Caco-2 (cell line): ENCODE data around the gene ENDOD1. TPM values are rescaled to one million over a fixed set of nuclear protein-coding genes. Genes with fewer than 3 reads are reported as not detected.
"Not testable (repeated sequence)": the region's sequence is repeated elsewhere in the genome, so short reads cannot be mapped to it uniquely, and the experiment has no call there.

Experiments used
- BruUV-seq: library from RNA; stranded (reverse); fragments of 400-500 nt; replicated peaks from 2 replicates; lab custom pipeline; 2021; lab: Mats Ljungman, UMichigan
- CTCF ChIA-PET: fragments of 300-600 bp; sonication (Branson Sonifier 250); formaldehyde crosslinking; loops from one replicate; lab custom pipeline; 2022; ENCODE audit warnings: antibody characterized with exemption; lab: Charles Lee
- POLR2A ChIA-PET: fragments of 300-600 bp; sonication (Branson Sonifier 250); formaldehyde crosslinking; loops from one replicate; lab custom pipeline; 2022; ENCODE audit warnings: antibody characterized with exemption; lab: Charles Lee
- DNase-seq, 2 experiments: peaks; one replicate each; pipeline versions ENCODE4 v3.0.0 to v3.0.0-alpha.2; 2020 to 2022
- H3K27me3 ChIP-seq: replicated peaks from 2 replicates; pipeline ENCODE4 v1.6.0; 2011; ENCODE audit warnings: low read length; ENCODE audit not compliant: control insufficient read depth, insufficient read depth
- H3K36me3 ChIP-seq: 2 replicates; pipeline ENCODE4 v1.5.1; 2011; ENCODE audit warnings: low read length; ENCODE audit not compliant: control insufficient read depth, insufficient read depth
- H3K4me1 ChIP-seq: fragments of 250-450 bp; sonication (Bioruptor Pico); 2 replicates; pipeline ENCODE4 v1.5.1; 2020; ENCODE audit warnings: mild to moderate bottlenecking
- H3K4me3 ChIP-seq: 2 replicates; pipeline ENCODE4 v1.5.1; 2011; ENCODE audit warnings: low read depth, mild to moderate bottlenecking, control low read depth, low read length
- H3K9me3 ChIP-seq: fragments of 250-450 bp; sonication (Bioruptor Pico); 2 replicates; pipeline ENCODE4 v1.5.1; 2020; ENCODE audit warnings: mild to moderate bottlenecking, moderate library complexity
- H3K27ac Mint-ChIP-seq: one replicate; pipeline ENCODE4 v1.8.0; 2022; ENCODE audit warnings: mixed read lengths; ENCODE audit not compliant: unreplicated experiment
- H3K27me3 Mint-ChIP-seq: one replicate; pipeline ENCODE4 v1.8.0; 2022; ENCODE audit warnings: mixed read lengths; ENCODE audit not compliant: insufficient read depth, unreplicated experiment
- H3K36me3 Mint-ChIP-seq: one replicate; pipeline ENCODE4 v1.8.0; 2022; ENCODE audit warnings: mild to moderate bottlenecking, mixed read lengths; ENCODE audit not compliant: insufficient read depth, unreplicated experiment
- H3K4me1 Mint-ChIP-seq: one replicate; pipeline ENCODE4 v1.8.0; 2022; ENCODE audit warnings: low read depth, mixed read lengths; ENCODE audit not compliant: unreplicated experiment
- H3K4me3 Mint-ChIP-seq: one replicate; pipeline ENCODE4 v1.8.0; 2022; ENCODE audit warnings: mild to moderate bottlenecking, moderate library complexity, mixed read lengths; ENCODE audit not compliant: unreplicated experiment
- H3K9me3 Mint-ChIP-seq: one replicate; pipeline ENCODE4 v1.8.0; 2022; ENCODE audit warnings: mixed read lengths; ENCODE audit not compliant: unreplicated experiment
- intact Hi-C: fragments of 100-400 bp; cut with micrococcal nuclease; formaldehyde crosslinking; loops from one replicate; pipeline ENCODE4 v1.10.0; 2022; ENCODE audit not compliant: unreplicated experiment
- total RNA-seq: library from RNA; stranded (reverse); gene quantifications from 2 replicates; pipeline ENCODE4 v1.2.3, GENCODE V29; 2022
- TF ChIP-seq, protein P1 (sequence below), 2 experiments: fragments of 200-600 bp in 1 of 2; IDR thresholded peaks; 1 replicate in 1 of 2; 2 replicates in 1 of 2; pipeline versions ENCODE4 v1.5.1 to v1.8.0; 2011 to 2022; ENCODE audit warnings: antibody characterized with exemption in 1 of 2, control low read depth in 1 of 2, inconsistent platforms in 1 of 2, low read depth in 1 of 2, low read length in 1 of 2, mild to moderate bottlenecking in 1 of 2, moderate library complexity in 1 of 2; ENCODE audit not compliant: insufficient read depth in 1 of 2, severe bottlenecking in 1 of 2, unreplicated experiment in 1 of 2

ENDOD1 gene
- total RNA-seq, 1 experiment from 2014 or later: 22.7 TPM

DNA sequence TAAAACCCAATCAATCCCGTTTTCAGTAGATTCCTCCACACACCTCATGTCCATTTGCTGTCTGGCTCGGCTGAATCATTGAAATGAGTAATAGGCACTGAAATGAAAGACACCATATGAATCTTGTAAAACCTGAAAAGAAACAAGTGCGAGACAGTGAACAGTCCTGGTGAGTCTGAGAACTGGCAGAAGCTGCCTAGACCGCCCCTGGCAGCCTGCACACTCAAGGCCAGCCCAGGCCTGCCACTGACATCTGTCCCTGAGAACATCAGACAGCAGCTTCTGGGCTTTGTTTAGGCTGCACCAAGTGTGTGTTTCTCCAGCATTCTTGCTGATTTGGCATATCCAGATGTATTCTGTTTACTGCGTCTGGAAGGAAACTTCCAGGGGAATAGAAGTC lies 44.8 kb downstream of the ENDOD1 start:
- H3K27ac Mint-ChIP-seq: no peak overlapping the region
- no peak for DNase-seq
- intact Hi-C loops: no loop called here
- no TSS peak for BruUV-seq
- H3K27me3 Mint-ChIP-seq: no peaks in the 10 kb centered on the region
- TF ChIP-seq, protein P1, sequence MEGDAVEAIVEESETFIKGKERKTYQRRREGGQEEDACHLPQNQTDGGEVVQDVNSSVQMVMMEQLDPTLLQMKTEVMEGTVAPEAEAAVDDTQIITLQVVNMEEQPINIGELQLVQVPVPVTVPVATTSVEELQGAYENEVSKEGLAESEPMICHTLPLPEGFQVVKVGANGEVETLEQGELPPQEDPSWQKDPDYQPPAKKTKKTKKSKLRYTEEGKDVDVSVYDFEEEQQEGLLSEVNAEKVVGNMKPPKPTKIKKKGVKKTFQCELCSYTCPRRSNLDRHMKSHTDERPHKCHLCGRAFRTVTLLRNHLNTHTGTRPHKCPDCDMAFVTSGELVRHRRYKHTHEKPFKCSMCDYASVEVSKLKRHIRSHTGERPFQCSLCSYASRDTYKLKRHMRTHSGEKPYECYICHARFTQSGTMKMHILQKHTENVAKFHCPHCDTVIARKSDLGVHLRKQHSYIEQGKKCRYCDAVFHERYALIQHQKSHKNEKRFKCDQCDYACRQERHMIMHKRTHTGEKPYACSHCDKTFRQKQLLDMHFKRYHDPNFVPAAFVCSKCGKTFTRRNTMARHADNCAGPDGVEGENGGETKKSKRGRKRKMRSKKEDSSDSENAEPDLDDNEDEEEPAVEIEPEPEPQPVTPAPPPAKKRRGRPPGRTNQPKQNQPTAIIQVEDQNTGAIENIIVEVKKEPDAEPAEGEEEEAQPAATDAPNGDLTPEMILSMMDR (IDR thresholded peaks at IDR 0.05; ENCODE audit: insufficient read depth in 1 of 2, low read depth in 1 of 2, low read length in 1 of 2, severe bottlenecking in 1 of 2, unreplicated experiment in 1 of 2): no peak
- Histone ChIP-seq H3K4me1 (no peaks in the 10 kb centered on the region), H3K4me3 (no peak overlapping the region), H3K9me3 (no peaks in the 10 kb centered on the region), H3K27me3 (no peaks in the 10 kb centered on the region), H3K36me3 (no peaks in the 10 kb centered on the region)
- H3K4me1 Mint-ChIP-seq: peaks cover 5% of the 10 kb centered on the region
- no peaks in the 10 kb centered on the region for H3K9me3 Mint-ChIP-seq
- ChIA-PET POLR2A (no interaction called here), CTCF (no interaction called here)
- H3K36me3 Mint-ChIP-seq: no peaks in the 10 kb centered on the region
- H3K4me3 Mint-ChIP-seq: no peak overlapping the region

DNA sequence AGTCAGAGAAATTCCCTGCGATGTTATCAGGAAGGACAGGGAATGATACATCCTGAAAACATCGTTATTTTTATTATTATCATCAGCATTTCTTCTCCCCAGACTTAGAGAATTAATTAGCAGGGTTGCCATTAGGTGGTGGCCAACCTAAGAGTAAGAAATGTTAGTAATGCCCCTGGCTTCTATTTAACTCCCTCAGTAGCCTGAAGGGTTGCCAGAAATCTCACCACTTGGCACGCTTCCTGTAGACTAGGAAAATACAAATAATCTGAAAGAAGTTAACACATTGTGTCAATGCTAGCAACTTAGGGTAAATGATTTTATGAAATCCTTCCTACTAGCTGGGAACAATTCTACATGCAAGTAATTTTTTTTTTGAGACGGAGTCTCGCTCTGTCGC lies 45.5 kb downstream of the ENDOD1 start:
- no peak overlapping the region for H3K27ac Mint-ChIP-seq
- H3K4me1 Mint-ChIP-seq: peaks cover 5% of the 10 kb centered on the region
- H3K4me1 ChIP-seq: no peaks in the 10 kb centered on the region
- no peak for DNase-seq
- H3K9me3 Mint-ChIP-seq: no peaks in the 10 kb centered on the region
- H3K36me3 ChIP-seq: no peaks in the 10 kb centered on the region
- H3K4me3 Mint-ChIP-seq: no peak overlapping the region
- BruUV-seq: no TSS peak
- no peaks in the 10 kb centered on the region for H3K27me3 ChIP-seq
- TF ChIP-seq, protein P1 (IDR thresholded peaks at IDR 0.05; ENCODE audit: insufficient read depth in 1 of 2, low read depth in 1 of 2, low read length in 1 of 2, severe bottlenecking in 1 of 2, unreplicated experiment in 1 of 2): no peak
- POLR2A ChIA-PET: no interaction called here
- H3K27me3 Mint-ChIP-seq: no peaks in the 10 kb centered on the region
- no peaks in the 10 kb centered on the region for H3K9me3 ChIP-seq
- no peaks in the 10 kb centered on the region for H3K36me3 Mint-ChIP-seq
- H3K4me3 ChIP-seq: no peak overlapping the region
- intact Hi-C loops: no loop called here
- CTCF ChIA-PET: interaction anchor here (0.6 to 3.3 kb wide), 2 partner anchors 67 to 451 kb away, joined by 3 to 23 read pairs; partner anchors contain the start of gene SRSF8

DNA sequence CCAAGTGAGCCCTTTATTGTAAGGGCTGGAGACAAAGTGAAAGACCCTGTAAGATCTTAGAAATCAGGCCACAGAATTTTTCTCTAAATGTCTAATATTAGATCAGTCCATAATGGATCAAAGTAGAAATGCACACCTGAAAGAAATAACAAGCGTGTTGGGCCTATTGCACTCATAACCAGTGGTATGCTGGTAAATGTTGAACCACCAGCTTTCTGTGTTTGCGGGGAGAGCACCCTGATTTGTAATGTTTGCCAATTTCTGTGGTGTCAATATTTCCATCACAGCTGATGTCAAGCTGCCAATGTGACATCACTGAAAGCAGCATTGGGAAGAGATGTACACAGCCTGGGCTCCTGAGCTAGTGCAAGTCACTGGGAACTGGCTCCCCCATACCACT lies 46.2 kb downstream of the ENDOD1 start:
- Histone ChIP-seq H3K4me3 (no peak overlapping the region), H3K27me3 (no peaks in the 10 kb centered on the region), H3K9me3 (no peaks in the 10 kb centered on the region), H3K4me1 (no peaks in the 10 kb centered on the region), H3K36me3 (no peaks in the 10 kb centered on the region)
- no peak overlapping the region for H3K4me3 Mint-ChIP-seq
- no peak for DNase-seq
- no peaks in the 10 kb centered on the region for H3K9me3 Mint-ChIP-seq
- TF ChIP-seq, protein P1 (IDR thresholded peaks at IDR 0.05; ENCODE audit: insufficient read depth in 1 of 2, low read depth in 1 of 2, low read length in 1 of 2, severe bottlenecking in 1 of 2, unreplicated experiment in 1 of 2): no peak
- H3K36me3 Mint-ChIP-seq: no peaks in the 10 kb centered on the region
- H3K27me3 Mint-ChIP-seq: no peaks in the 10 kb centered on the region
- ChIA-PET POLR2A (no interaction called here), CTCF (interaction anchor here (0.6 to 3.3 kb wide), 3 partner anchors 10 to 452 kb away, joined by 3 to 23 read pairs (median 4); partner anchors contain the start of gene SRSF8)
- intact Hi-C loops: no loop called here
- peaks cover 5% of the 10 kb centered on the region for H3K4me1 Mint-ChIP-seq
- no peak overlapping the region for H3K27ac Mint-ChIP-seq
- BruUV-seq: no TSS peak

DNA sequence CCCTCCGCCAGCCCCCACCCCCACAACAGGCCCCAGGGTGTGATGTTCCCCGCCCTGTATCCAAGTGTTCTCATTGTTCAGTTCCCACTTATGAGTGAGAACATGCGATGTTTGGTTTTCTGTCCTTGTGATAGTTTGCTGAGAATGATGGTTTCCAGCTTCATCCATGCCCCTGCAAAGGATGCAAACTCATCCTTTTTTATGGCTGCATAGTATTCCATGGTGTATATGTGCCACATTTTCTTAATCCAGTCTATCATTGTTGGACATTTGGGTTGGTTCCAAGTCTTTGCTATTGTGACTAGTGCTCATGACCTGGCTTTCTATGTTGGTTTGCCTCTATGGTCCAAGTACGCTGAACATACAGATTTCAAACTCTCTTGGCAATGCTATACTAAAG lies 47.1 kb downstream of the ENDOD1 start:
- H3K4me1 ChIP-seq, H3K9me3 Mint-ChIP-seq, H3K27me3 Mint-ChIP-seq, H3K4me3 Mint-ChIP-seq, intact Hi-C loops, H3K36me3 ChIP-seq, H3K36me3 Mint-ChIP-seq, BruUV-seq, POLR2A ChIA-PET, DNase-seq, H3K4me1 Mint-ChIP-seq, H3K9me3 ChIP-seq, H3K27me3 ChIP-seq, H3K27ac Mint-ChIP-seq, H3K4me3 ChIP-seq: not testable (repeated sequence)
- CTCF ChIA-PET: interaction anchor here (3.3 kb wide), 1 partner anchor 69 kb away, joined by 23 read pairs; the partner anchor contains the start of gene SRSF8
